Left renal pelvis (tissue), 4 donors: ENCODE measurements around the gene AP2A2. TPM values are rescaled to one million over a fixed set of nuclear protein-coding genes. Genes with fewer than 3 reads are reported as not detected.

Experiments used
- DNase-seq, 4 donors: peaks; one replicate each; pipeline ENCODE4 v3.0.0-alpha.2; 2013; ENCODE audit warnings: low read depth in 4 of 4, low spot score in 3 of 4
- polyA plus RNA-seq, 4 donors: library from polyadenylated mRNA; unstranded; fragments of 120-200 nt; gene quantifications; one replicate each; pipeline ENCODE4 v1.2.1, GENCODE V29; 2013; ENCODE audit not compliant: insufficient read length in 4 of 4

The AP2A2 gene
- polyA plus RNA-seq, 4 donors = 65.5 to 128 (median 107) TPM

DNA sequence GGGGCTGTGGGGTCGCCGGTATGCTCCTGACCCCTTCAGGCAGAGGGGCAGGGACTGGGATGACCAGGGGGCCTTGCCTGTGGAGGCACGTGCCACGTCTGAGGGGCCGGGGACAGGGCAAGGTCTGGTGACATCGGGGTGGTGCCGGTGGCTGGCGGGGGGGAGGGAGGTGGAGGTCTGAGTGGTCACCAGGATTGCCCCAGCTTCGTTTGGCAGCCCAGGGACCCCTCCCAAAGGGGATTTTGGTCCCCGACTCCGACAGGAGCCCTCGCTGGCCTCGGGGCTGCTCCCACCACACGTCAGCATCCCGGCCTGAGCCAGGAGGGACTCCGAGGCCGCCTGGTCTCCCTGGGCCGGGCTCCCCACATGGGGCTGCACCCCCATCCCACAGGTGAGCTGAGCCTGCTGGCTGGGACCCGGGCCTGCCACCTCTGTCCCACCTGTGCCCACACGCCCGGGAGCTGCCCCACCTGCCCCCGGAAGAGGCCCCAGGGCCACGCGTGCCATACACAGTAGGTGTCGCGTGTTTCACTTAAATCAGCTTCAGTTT lies 111.9 kb downstream of the AP2A2 start:
- no peak for DNase-seq

DNA sequence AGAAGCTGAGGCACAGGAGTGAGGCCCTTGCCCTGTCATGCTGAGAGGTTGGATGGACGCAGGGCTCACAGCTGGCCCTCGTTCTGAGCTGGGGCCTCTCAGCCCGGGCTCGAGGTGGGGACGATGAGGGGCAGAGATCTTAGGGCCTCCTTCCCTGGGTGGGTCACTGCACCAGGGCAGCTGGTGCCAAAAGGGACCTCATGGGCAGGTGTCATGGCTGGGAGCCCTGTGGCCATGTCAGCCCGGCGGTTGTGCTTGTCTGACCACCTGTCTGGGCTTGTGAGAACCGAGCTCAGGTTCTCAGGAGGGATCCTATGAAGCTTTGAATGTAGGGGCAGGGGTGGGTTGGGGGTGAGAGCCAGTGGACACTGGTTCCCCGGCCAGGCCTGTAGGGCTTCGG lies 112.7 kb downstream of the AP2A2 start:
- no peak for DNase-seq

- DNase-seq = no peak
These were observed 113.3 kb downstream of the AP2A2 start for GRCh38 chr11:1038921-1039320.

- no peak for DNase-seq
These were observed 114.1 kb downstream of the AP2A2 start for GRCh38 chr11:1039481-1040427.

GRCh38 chr11:1040428-1041148 lies 114.9 kb downstream of the AP2A2 start:
- no peak for DNase-seq

- no peak for DNase-seq
These were observed 115.4 kb downstream of the AP2A2 start for GRCh38 chr11:1041149-1041467.

- no peak for DNase-seq
These were observed 115.8 kb downstream of the AP2A2 start for GRCh38 chr11:1041471-1041870.

DNA sequence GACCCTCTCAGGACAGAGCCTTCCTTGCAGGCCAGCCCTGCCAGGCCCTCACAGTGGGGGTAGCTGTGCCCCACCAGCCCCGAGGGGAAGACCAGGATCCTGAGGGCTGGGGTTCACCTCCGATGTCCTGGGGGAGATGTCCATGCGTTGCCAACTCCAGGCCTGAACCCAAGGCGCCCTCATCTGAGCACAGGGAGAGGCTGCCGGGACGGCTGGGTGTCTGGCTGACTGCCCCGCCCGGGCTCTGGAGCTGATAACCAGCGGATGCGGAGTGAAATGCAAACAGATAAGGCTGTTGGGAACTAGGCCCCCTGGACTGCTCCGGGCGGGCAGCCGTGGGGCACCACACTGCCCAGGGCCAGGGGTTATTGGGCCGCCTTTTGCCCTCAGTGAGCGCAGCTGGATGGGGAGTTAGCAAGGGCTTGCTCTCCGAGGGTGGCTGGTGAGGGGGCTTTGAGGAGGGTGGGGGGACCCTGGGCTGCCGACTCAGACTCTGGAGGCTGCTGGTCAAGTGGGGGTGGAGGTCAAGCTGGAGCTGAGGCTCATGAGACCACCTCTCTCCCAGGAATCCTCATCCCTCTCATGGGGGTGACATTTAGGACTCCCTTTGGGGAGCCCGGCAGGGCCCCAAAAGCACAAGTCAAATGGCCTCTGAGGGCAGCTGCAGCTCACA lies 116.4 kb downstream of the AP2A2 start:
- no peak for DNase-seq

GRCh38 chr11:1042626-1043562 lies 117.2 kb downstream of the AP2A2 start:
- no peak for DNase-seq

GRCh38 chr11:1043563-1044096 lies 118.0 kb downstream of the AP2A2 start:
- no peak for DNase-seq

DNA sequence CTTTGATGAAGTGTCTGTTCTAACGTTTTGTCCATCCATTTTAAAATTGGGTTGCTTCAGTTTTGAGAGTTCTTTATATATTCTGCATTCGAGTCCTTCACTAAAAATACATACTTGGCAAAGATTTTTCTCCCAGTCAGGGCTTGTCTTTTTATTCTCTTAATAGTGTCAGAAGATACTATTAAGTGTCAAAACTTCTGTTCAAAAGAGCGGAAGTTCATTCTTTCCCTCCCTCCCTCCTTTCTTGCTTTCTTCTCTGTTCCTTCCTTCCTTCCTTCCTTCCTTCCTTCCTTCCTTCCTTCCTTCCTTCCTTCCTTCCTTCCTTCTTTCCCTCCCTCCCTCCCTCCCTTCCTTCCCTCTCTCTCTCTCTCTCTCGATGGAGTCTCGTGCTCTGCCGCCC lies 118.5 kb downstream of the AP2A2 start:
- no peak for DNase-seq

- no peak for DNase-seq
These were observed 122.0 kb downstream of the AP2A2 start for GRCh38 chr11:1047595-1048156.

DNA sequence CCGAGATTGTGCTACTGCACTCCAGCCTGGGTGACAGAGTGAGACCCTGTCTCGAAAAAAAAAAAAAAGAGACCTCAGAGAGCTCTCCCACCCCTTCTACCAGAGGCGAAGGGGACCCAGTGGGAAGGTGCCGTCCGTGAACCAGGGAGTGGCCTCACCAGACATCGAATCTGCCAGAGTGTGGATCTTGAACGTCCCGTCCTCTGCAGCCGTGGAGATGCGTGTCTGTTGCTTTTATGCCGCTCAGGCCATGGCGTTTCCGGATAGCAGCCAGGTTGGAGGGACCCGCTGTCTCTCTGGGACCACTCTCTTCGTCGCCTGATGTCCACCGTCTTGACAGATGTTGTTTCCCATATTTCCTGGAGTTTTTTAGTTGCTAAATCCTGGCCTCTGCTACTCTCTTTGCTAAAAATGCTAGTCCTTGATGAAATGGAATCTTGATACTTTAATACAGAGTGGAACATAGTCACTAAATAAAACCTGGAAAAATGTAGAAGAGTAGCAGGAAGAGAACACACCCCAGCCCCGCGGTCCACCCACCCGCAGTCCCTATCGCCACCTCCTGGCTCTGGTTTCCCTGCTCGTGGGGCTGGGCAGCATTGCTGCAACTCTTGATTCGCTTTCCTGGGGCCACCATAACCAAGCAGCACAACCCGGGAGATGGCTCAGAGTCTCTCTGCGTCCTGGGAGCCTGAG lies 122.9 kb downstream of the AP2A2 start:
- DNase-seq = no peak

- DNase-seq = no peak
These were observed 123.4 kb downstream of the AP2A2 start for GRCh38 chr11:1049071-1049405.

DNA sequence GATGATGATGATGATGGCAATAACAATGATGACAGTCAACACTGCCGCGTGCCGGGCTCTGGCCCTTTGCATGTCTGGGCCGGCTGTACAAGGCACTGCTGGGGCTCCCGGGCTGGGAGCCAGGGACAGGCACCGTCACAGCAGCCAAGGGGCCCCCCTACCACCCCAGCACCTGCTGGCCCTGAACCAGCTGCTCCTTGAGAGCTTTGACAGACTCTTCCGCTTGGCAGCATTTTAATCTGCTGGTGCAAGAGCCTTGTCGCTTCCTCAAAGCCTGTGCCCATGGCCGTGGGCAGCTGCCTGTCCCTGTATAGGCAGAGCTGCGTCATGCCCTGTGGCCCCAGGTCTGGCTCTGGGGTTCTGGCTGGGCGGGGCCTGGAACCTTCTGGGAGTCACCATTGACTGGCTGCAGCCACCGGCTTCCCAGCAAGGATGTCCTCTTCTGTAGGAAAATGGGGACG lies 123.8 kb downstream of the AP2A2 start:
- no peak for DNase-seq

DNA sequence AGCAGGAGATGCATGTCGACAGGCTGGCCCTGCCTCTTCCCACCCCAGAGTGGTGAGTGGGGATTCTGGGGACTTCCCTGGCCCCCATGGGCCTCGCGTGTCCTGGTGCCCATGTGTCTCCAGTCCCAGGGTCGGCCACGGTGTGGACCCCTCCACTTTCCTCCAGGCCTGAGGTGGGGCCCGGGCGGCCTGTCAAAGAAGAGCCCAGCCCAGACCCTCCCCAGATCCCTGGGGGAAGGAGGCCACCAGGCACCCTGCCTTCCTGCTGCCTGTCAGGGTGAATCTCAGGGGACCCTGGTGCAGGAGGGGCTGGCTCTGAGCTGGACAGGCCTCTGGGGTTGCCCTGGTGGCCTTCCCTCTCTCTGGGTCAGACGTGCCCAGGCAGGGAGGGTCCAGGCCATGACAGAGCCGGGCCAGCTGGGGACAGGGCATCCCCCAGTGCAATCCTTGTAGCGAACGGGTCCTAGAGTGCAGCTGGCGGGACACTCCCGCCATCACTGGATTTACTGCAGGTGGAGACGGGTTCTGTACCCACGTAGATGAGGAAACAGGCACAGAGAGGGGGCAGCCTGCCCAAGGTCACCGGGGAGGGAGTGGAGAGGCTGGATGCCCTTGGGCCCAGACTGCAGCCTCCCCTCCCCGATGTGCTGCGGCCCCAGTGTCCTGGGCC lies 124.4 kb downstream of the AP2A2 start:
- DNase-seq = no peak

DNA sequence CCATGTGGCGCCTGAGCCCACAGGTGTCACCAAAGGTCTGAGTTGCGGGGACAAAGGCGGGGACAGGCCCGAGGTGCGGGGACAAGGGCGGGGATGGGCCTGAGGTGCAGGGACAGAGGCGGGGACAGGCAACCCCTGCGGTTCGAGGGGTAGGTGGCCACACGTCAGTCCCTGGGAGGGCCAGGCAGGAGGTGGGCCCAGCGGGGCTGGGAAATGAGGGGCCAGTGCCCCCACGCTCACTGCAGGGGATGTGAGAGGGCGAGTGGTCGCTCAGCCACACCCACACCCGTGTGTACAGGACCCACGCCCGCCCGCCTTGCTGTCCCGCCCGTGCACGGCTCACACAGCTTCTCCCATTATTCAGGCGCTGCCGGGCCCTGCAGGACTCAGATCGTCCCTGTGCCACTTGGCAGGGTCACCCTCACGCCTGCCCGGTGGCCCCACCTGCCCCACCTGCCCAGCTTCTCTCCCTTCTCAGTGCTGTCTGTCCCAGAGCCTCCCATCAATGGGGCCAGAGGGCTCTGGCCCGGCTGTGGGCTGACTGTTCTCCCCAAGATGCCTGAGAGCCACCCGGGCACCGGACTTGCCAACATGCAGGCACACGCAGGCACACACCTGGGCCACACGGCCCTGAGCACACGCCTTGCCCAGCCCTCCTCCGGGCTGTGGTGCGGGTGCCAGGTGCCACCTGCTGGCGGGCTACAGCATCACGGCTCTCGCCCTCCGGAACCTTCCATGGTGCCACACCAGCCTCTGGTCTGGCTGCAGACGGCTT lies 125.1 kb downstream of the AP2A2 start:
- DNase-seq = peak in 2 of 4 donors; percentile 46
